Stimulated activated naive CD8-positive, alpha-beta T cell treated with anti-CD3 and anti-CD28 coated beads, Interleukin-15, Interleukin-2, amounts not matched to agents 100 U/mL and 50 U/mL, for 24 hours (primary cell): ENCODE measurements around the gene HNRNPA2B1.
A peak's percentile ranks its signal among the peaks of the same experiment; 100 is the strongest.

Experiments used
- ATAC-seq: fragments of 150-1000 bp; cut with Tn5 transposase; one replicate; pipeline ENCODE4 v1.10.0; 2021
- DNase-seq: peaks from one replicate; pipeline ENCODE4 v3.0.0; 2021

Gene HNRNPA2B1

GRCh38 chr7:26200444-26201246 is at the start of gene HNRNPA2B1:
HNRNPA2B1 (minus strand) TSS chr7:26200746; CDS start chr7:26200577, 169 bp downstream.
- DNase-seq (peak; percentile 97), ATAC-seq (peak; percentile 76)

- no peak for ATAC-seq
- no peak for DNase-seq
Measured at GRCh38 chr7:26250239-26250638, 49.7 kb upstream of the HNRNPA2B1 start.

DNA sequence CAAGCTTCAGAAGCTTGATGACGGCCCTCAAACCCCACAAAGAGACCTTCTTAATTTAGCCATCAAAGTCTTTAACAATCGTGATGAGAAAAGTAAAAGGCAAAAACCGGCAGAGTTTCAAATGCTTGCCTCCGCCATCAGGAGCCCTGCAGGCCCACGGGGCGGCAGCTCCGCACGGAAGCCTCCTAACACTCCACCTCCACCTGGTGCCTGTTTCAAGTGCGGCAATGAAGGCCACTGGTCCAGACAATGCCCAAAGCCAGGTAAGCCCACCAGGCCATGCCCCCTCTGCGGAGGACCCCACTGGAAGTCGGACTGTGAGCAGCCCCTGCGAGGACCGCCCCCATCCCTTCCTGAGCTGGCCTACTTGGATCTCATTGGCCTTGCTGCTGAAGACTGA is 44.6 kb upstream of the HNRNPA2B1 start:
- DNase-seq (no peak), ATAC-seq (no peak)

GRCh38 chr7:26238032-26238431 is 37.5 kb upstream of the HNRNPA2B1 start:
- ATAC-seq: no peak

GRCh38 chr7:26237035-26237807 is 36.7 kb upstream of the HNRNPA2B1 start:
- DNase-seq (no peak), ATAC-seq (peak; percentile 81)

More at GRCh38 chr7:26238032-26238431, 37.5 kb upstream of the HNRNPA2B1 start:
- no peak for DNase-seq

- DNase-seq (no peak), ATAC-seq (no peak)
Measured at GRCh38 chr7:26233902-26234511, 33.5 kb upstream of the HNRNPA2B1 start.

GRCh38 chr7:26227987-26228386 is 27.4 kb upstream of the HNRNPA2B1 start:
- DNase-seq (no peak), ATAC-seq (no peak)

DNA sequence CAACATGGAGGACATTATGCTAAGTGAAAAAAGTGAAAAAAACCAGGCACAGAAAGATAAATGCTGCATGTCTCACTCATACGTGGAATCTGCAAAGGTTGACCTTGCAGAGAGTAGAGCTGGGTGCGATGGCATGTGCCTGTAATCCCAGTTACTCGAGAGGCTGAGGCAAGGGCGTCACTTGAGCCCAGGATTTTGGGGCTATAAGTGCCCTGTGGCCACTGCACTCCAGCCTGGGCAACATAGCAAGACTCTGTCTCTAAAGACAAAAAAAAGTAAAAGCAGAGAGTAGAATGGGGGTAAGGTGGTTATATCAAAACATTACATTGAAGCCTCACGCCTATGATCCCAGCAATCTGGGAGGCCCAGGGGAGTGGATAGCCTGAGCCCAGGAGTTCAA is 23.8 kb upstream of the HNRNPA2B1 start:
- ATAC-seq (no peak), DNase-seq (no peak)

- no peak for ATAC-seq
- no peak for DNase-seq
Measured at GRCh38 chr7:26216049-26216448, 15.5 kb upstream of the HNRNPA2B1 start.

GRCh38 chr7:26213807-26214515 is 13.4 kb upstream of the HNRNPA2B1 start:
- DNase-seq: no peak
- ATAC-seq: no peak

DNA sequence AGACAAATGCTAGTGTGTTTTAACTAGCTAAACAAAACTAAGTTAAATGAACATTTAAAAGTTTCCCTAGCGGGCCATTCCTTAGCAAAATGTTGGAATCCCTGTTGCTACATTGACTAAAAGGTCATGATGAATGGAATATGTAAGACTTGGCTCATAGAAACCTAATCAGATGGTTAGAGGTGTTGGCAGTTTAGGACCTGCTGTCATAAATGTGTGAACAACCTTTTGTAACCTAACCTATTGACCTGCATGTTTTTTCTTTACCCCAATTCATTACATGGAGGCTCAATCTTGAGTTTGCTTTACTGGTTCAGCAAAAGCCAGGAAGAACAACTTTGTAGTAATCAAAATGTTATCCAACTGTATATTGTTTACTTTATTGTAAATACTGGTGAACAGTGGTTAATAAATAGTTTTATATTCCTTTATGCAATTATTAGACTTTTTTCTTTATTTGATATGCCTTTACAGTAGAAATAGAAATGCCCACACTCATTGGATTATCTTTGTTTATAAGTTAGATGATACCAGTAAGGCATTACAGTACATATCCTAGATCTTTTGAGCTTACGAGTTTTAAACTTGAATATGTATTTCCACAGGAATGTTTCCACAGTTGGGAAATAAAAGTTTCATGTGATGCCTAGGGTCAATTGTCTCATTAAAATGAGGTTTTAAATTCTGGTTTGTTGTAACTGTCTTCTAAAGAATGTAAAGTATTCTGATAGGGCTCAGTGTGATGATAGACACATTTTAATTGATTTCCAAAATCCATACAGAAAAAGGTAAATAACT is 12.6 kb upstream of the HNRNPA2B1 start:
- DNase-seq (no peak), ATAC-seq (no peak)

DNA sequence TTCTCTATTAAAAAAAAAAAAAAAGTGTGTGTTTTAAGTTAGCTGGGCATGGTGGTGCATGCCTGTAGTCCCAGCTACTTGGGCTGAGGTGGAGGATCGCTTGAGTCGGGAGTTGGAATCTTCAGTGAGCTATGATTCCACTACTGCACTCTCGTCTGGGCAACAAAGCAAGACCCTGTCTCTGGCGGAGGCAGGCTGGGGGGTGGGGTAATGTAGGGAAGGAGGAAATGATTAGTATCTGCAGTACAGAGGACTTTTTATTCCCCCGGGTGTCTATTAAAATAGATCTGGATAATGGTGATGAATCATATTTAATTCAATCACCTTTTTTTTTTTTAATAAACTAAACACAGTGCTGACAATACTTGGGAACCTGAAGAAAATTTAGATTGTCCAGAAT is 7.5 kb upstream of the HNRNPA2B1 start:
- ATAC-seq (no peak), DNase-seq (no peak)

DNA sequence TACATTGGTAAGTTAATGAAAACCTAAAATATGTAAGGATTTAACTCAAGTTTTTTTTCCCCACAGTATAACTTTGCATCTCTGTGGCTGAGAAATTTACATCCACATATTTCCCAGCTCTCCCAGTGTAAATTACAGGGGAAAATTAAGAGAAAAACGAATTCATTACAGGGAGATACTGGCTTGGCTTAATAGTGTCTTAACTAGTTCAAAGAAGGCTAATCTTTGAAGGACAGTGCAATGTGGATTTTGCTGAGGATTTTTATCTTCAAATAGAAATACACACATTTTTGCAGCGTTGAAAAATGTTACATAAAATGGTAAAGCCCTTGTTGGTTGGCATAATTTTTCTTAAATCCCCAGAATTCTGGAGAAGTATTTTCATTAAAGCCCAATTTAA is 2.5 kb upstream of the HNRNPA2B1 start:
- ATAC-seq: no peak
- DNase-seq: no peak

- ATAC-seq (peak; percentile 0), DNase-seq (peak; percentile 71)
Measured at GRCh38 chr7:26202019-26202990, 1.8 kb upstream of the HNRNPA2B1 start.

- DNase-seq (peak; percentile 94), ATAC-seq (peak; percentile 70)
Measured at GRCh38 chr7:26201247-26202018, 887 bp upstream of the HNRNPA2B1 start, which contains the start of gene CBX3. CBX3 (plus strand) TSS chr7:26201745; CDS start chr7:26202999, 1,254 bp downstream.

- DNase-seq (peak; percentile 83), ATAC-seq (peak; percentile 11)
Measured at GRCh38 chr7:26200038-26200443, 505 bp downstream of the HNRNPA2B1 start.

- ATAC-seq: no peak
- peak; percentile 66 for DNase-seq
Measured at GRCh38 chr7:26199301-26200037, 1.1 kb downstream of the HNRNPA2B1 start.

GRCh38 chr7:26198781-26199169 is 1.8 kb downstream of the HNRNPA2B1 start:
- no peak for ATAC-seq

More at GRCh38 chr7:26198781-26199169, 1.8 kb downstream of the HNRNPA2B1 start:
- DNase-seq: no peak
